AG10803 (cell line): ENCODE data around the gene MAN2A1.

ENCODE experiments used
- DNase-seq: peaks from one replicate; pipeline ENCODE4 v3.0.0; 2010; ENCODE audit warnings: low read depth
- H3K4me3 ChIP-seq: 2 replicates; pipeline ENCODE4 v1.5.1; 2011; ENCODE audit warnings: mild to moderate bottlenecking, low read length, control low read depth
- TF ChIP-seq, protein P1 (sequence below): conservative IDR thresholded peaks from 2 replicates; pipeline ENCODE4 v1.5.1; 2011; ENCODE audit warnings: mild to moderate bottlenecking, low read length, control low read depth, inconsistent platforms

MAN2A1 gene

DNA sequence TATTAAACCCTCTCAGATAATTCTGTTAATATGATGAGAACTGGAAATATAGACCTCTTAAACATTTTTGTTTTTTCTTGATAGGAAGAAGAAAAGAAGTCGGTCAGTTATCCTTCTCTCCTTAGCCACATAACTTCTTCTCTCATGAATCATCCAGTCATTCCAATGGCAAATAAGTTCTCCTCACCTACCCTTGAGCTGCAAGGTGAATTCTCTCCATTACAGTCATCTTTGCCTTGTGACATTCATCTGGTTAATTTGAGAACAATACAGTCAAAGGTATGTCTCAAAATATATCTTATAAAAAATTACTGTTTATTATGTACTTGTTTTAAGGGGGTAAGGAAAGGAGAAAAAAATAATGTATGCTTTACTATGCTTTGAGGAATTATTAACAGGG, 165.3 kb downstream of the MAN2A1 start:
- no peak overlapping the region for H3K4me3 ChIP-seq

DNA sequence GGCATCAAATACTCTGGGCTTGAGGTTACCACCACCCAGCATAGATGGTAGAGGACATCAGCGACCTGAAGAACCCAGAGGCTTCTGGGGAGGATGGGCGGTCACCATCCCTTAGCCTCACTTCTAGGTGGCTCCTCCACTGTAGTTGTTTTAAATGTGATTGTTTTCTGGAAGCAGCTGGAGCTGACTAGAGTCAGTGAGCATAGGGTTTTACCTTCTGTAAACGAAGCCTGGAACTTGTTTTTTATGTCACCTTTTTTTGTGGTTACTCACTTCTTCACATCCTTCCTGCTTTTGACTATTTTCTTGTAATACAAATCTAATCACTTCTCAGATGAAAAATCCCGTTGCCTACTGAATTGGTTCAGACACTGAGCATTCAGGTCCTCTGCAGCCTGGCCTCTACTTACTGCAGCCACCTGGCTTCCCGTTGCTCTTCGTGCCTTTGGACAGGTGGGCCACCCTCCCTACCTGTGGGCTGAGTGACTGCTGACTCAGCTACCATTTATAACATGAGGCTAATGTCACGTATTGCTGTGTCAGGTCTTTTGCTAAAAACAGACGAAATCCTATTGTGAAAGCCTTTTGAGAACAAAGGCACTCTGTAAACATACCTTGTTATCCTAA, 167.8 kb downstream of the MAN2A1 start:
- no peak for DNase-seq
- TF ChIP-seq, protein P1, sequence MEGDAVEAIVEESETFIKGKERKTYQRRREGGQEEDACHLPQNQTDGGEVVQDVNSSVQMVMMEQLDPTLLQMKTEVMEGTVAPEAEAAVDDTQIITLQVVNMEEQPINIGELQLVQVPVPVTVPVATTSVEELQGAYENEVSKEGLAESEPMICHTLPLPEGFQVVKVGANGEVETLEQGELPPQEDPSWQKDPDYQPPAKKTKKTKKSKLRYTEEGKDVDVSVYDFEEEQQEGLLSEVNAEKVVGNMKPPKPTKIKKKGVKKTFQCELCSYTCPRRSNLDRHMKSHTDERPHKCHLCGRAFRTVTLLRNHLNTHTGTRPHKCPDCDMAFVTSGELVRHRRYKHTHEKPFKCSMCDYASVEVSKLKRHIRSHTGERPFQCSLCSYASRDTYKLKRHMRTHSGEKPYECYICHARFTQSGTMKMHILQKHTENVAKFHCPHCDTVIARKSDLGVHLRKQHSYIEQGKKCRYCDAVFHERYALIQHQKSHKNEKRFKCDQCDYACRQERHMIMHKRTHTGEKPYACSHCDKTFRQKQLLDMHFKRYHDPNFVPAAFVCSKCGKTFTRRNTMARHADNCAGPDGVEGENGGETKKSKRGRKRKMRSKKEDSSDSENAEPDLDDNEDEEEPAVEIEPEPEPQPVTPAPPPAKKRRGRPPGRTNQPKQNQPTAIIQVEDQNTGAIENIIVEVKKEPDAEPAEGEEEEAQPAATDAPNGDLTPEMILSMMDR, result no peak
- no peak overlapping the region for H3K4me3 ChIP-seq

More for the DNA sequence above, 165.3 kb downstream of the MAN2A1 start:
- TF ChIP-seq, protein P1, result no peak
- no peak for DNase-seq

DNA sequence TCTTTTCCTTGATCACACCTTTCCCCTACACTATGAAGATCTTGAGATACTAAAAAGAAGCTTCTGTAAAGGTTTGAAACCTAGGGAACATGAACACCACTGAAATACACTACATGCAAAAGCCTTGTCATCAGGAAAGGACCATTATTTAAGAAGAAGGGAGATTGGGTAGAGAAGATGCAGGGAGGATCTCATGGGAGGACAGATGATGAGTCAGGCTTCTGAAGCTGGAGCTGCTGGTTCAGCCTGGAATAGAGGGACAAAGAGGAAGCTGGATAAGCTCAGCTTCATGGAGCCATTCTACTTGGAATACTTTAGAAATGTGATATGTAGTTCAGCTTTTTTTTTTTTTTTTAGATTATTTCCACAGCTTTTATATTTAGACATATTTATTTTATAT, 169.8 kb downstream of the MAN2A1 start:
- TF ChIP-seq, protein P1, result no peak
- DNase-seq, result no peak
- H3K4me3 ChIP-seq, result no peak overlapping the region

DNA sequence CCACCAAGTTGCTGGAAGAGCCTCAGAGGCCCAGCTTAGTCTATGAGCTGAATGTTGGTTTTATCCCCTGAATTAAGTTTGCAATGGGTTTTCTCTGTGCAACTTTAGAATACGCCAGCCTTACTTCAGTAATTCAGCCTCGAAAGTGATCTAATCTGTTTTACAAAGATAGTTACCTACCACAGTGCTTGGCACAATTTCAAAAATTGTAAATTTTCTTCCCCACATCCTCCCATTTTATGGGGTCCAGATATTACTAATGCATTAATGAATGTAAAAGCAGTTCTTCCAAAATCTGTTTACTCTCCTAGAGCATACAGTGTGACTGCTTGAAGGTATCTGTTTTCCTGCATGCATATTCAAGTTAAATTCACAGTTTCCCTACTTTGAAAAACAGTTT, 172.6 kb downstream of the MAN2A1 start:
- TF ChIP-seq, protein P1, result no peak
- no peak for DNase-seq
- H3K4me3 ChIP-seq, result no peak overlapping the region

DNA sequence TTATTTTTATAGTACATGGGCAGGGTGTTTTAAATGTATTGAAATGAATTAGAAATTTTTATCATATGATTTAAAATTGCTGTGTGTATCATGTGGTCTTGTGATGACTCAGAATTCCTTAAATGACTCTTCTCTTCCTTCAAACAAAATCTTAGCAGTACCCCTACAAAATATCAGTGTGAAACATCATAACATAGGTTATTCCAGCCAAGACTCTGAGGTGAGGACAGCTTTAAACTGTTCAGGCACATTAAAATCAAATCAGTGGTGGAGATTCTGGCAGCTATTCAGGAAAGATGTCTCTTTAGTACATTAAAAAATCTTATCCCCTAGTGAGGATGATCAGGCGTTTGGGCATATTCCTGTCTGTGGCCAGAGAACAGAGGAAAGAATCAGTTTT, 174.0 kb downstream of the MAN2A1 start:
- no peak overlapping the region for H3K4me3 ChIP-seq
- DNase-seq, result peak; percentile 35
- TF ChIP-seq, protein P1, result no peak

DNA sequence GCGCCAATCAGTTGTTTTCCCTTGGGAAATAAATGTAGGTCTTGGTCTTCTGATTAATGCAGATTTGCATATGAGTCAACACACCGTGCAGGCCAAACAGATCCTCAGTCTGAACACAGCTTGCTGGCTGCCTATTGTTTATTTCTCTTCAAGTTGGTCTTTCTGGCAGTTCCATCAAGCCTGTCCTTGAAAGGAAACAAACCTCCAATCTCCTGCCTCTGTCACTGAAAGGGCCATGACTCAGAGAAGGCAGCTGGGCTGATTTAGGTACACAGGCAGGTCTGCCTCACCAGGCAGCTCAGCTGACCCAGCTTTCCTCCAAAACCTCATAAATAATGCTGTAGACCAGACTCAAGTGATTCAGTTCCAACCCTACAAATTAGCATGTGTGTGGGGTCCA, 175.9 kb downstream of the MAN2A1 start:
- H3K4me3 ChIP-seq, result no peak overlapping the region
- TF ChIP-seq, protein P1, result no peak
- DNase-seq, result peak; percentile 82

DNA sequence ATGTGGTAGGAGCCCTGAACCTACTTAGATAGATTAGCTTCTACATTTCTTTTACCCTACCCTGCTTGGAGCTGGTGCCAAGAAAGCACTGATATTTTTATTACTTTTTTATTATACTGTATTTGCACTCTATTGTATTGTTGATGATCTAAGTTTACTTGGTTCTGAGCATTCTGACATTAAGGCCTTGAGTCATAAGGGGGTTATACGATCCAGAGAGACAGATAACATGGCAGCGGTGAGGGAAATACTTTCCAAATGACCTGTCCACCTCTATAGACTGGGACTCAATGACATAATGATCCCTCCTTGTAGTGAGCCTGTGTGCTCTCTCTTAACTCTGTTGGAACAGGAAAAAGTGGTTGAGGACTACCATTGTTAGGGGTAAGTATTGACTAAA, 176.3 kb downstream of the MAN2A1 start:
- no peak overlapping the region for H3K4me3 ChIP-seq
- DNase-seq, result peak; percentile 29
- TF ChIP-seq, protein P1, result no peak
